Loucy (cell line): ENCODE data around the gene SLC25A18.

Experiments used
- H2AFZ ChIP-seq: fragments of 200-600 bp; sonication (generic); 2 replicates; pipeline ENCODE4 v1.6.0; 2016; ENCODE audit warnings: antibody characterized with exemption, mild to moderate bottlenecking, low read length, moderate library complexity
- H3F3A ChIP-seq: fragments of 200-600 bp; 2 replicates; pipeline ENCODE4 v1.6.0; 2016; ENCODE audit warnings: antibody characterized with exemption, low read depth, mild to moderate bottlenecking
- H3K27me3 ChIP-seq: fragments of 200-600 bp; sonication (generic); 2 replicates; pipeline ENCODE4 v1.6.1; 2014; ENCODE audit warnings: low read length, mild to moderate bottlenecking; ENCODE audit not compliant: insufficient read depth, poor library complexity, severe bottlenecking
- H3K36me3 ChIP-seq: fragments of 200-600 bp; sonication (generic); 2 replicates; pipeline ENCODE4 v1.6.1; 2016; ENCODE audit warnings: low read length; ENCODE audit not compliant: insufficient read depth
- H3K4me1 ChIP-seq: fragments of 200-600 bp; sonication (generic); 2 replicates; pipeline ENCODE4 v1.5.1; 2014; ENCODE audit warnings: low read length, mild to moderate bottlenecking; ENCODE audit not compliant: insufficient read depth, poor library complexity, severe bottlenecking
- H3K4me2 ChIP-seq: fragments of 200-600 bp; sonication (generic); 2 replicates; pipeline ENCODE4 v1.6.0; 2014; ENCODE audit warnings: antibody characterized with exemption, low read length, low read depth, mild to moderate bottlenecking; ENCODE audit not compliant: poor library complexity, severe bottlenecking
- H3K4me3 ChIP-seq: fragments of 200-600 bp; sonication (generic); 2 replicates; pipeline ENCODE4 v1.5.1; 2014; ENCODE audit warnings: low read length, mild to moderate bottlenecking, mixed read lengths; ENCODE audit not compliant: poor library complexity, severe bottlenecking
- H3K79me2 ChIP-seq: fragments of 200-600 bp; sonication (generic); 2 replicates; pipeline ENCODE4 v1.6.1; 2014; ENCODE audit warnings: low read length; ENCODE audit not compliant: insufficient read depth
- H3K9ac ChIP-seq: fragments of 200-600 bp; sonication (generic); 2 replicates; pipeline ENCODE4 v1.6.0; 2014; ENCODE audit warnings: mild to moderate bottlenecking, low read depth, low read length, moderate library complexity; ENCODE audit not compliant: poor library complexity, severe bottlenecking
- H3K9me2 ChIP-seq: fragments of 200-600 bp; sonication (generic); replicated peaks from 2 replicates; pipeline ENCODE4 v1.6.1; 2016; ENCODE audit warnings: low read depth, low read length, mixed read lengths
- H3K9me3 ChIP-seq: fragments of 200-600 bp; sonication (generic); 2 replicates; pipeline ENCODE4 v1.6.1; 2014; ENCODE audit warnings: mild to moderate bottlenecking, antibody characterized with exemption, low read length, low read depth; ENCODE audit not compliant: insufficient read depth
- H4K20me1 ChIP-seq: fragments of 200-600 bp; sonication (generic); 2 replicates; pipeline ENCODE4 v1.6.0; 2014; ENCODE audit warnings: antibody characterized with exemption, low read length, mild to moderate bottlenecking; ENCODE audit not compliant: insufficient read depth, poor library complexity, severe bottlenecking
- EZH2phosphoT487 ChIP-seq: fragments of 200-600 bp; IDR thresholded peaks from 2 replicates; pipeline ENCODE4 v1.6.1; 2018; ENCODE audit warnings: antibody characterized with exemption, mild to moderate bottlenecking, moderate library complexity, borderline replicate concordance
- TF ChIP-seq, protein P1 (sequence below): fragments of 200-600 bp; sonication (generic); conservative IDR thresholded peaks from 2 replicates; pipeline ENCODE4 v1.5.1; 2014; ENCODE audit warnings: mild to moderate bottlenecking, antibody characterized with exemption, low read length

The SLC25A18 gene

DNA sequence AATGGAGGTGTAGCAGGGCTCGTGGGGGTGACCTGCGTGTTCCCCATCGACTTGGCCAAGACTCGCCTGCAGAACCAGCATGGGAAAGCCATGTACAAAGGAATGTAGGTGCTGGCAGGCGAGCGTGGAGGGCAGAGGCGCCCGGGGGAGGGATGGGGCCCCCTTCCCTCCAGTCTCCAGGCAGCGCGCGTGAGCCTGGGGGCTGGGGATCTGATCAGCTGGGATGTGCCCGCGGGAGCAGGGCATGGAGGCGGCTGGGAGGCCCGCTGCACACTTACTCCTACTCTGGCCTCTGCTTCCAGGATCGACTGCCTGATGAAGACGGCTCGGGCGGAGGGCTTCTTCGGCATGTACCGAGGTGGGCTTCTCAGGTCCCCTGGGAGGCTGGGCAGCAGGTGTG is 17.8 kb downstream of the SLC25A18 start:
- Histone ChIP-seq H3K9ac (no peak overlapping the region), H3K4me2 (no peak overlapping the region), H3K9me2 (no peaks in the 10 kb centered on the region), H3F3A (no peaks in the 10 kb centered on the region), H3K4me3 (no peak overlapping the region), H3K9me3 (no peaks in the 10 kb centered on the region), H3K79me2 (no peaks in the 10 kb centered on the region), H2AFZ (no peak overlapping the region), H4K20me1 (no peaks in the 10 kb centered on the region), H3K4me1 (no peaks in the 10 kb centered on the region), H3K27me3 (no peaks in the 10 kb centered on the region), H3K36me3 (no peaks in the 10 kb centered on the region)
- no peak for TF ChIP-seq EZH2phosphoT487
- TF ChIP-seq, protein P1, sequence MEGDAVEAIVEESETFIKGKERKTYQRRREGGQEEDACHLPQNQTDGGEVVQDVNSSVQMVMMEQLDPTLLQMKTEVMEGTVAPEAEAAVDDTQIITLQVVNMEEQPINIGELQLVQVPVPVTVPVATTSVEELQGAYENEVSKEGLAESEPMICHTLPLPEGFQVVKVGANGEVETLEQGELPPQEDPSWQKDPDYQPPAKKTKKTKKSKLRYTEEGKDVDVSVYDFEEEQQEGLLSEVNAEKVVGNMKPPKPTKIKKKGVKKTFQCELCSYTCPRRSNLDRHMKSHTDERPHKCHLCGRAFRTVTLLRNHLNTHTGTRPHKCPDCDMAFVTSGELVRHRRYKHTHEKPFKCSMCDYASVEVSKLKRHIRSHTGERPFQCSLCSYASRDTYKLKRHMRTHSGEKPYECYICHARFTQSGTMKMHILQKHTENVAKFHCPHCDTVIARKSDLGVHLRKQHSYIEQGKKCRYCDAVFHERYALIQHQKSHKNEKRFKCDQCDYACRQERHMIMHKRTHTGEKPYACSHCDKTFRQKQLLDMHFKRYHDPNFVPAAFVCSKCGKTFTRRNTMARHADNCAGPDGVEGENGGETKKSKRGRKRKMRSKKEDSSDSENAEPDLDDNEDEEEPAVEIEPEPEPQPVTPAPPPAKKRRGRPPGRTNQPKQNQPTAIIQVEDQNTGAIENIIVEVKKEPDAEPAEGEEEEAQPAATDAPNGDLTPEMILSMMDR, result no peak

DNA sequence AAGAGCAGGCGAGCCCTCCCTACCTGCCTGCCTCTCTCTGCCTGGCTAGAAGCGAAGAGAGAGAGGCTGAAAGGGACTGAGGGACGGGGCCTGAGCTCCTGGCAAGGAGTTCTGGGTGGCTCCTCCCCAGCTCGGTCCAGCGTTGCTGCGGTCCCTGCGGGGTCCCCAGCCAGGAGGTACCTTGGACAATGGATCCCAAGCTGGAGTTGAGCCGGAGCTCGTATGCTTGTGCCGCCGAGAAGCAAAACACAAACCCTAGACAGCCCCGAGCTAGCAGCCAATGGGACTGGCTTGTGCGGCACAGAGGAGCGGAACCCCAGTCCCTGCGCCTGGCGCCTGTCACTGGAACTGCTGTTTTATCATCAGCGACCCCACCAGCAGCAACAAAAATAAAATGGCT is 18.3 kb downstream of the SLC25A18 start:
- Histone ChIP-seq H3K9me2 (no peaks in the 10 kb centered on the region), H3K79me2 (no peaks in the 10 kb centered on the region), H3F3A (no peaks in the 10 kb centered on the region), H3K36me3 (no peaks in the 10 kb centered on the region), H3K9me3 (no peaks in the 10 kb centered on the region), H2AFZ (no peak overlapping the region), H3K4me2 (no peak overlapping the region), H3K9ac (no peak overlapping the region), H3K4me1 (no peaks in the 10 kb centered on the region), H3K4me3 (no peak overlapping the region), H3K27me3 (no peaks in the 10 kb centered on the region), H4K20me1 (no peaks in the 10 kb centered on the region)
- TF ChIP-seq EZH2phosphoT487, result no peak
- TF ChIP-seq, protein P1, result no peak

DNA sequence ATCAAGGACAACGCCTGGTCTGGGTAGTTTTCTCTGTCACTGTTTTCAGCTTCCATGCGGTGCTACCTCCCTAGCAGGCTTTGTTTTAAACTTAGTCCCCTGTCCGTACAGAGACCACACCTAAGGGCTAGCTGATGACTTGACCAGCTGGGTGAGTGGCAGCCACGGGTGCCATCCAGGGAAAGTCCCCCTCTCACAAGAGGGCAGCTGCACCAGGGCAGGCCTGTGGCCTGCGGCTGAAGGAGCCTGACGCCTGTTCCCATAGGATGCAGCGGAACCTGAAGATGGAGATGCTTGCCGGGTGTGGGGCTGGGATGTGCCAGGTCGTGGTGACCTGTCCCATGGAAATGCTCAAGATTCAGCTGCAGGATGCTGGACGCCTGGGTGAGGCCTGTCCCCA is 19.9 kb downstream of the SLC25A18 start:
- no peaks in the 10 kb centered on the region for H3K4me1 ChIP-seq
- H3K4me3 ChIP-seq, result no peak overlapping the region
- no peaks in the 10 kb centered on the region for H3F3A ChIP-seq
- no peaks in the 10 kb centered on the region for H3K9me2 ChIP-seq
- H3K9ac ChIP-seq, result no peak overlapping the region
- no peaks in the 10 kb centered on the region for H3K36me3 ChIP-seq
- no peak overlapping the region for H2AFZ ChIP-seq
- no peaks in the 10 kb centered on the region for H4K20me1 ChIP-seq
- TF ChIP-seq, protein P1, result no peak
- TF ChIP-seq EZH2phosphoT487, result no peak
- no peak overlapping the region for H3K4me2 ChIP-seq
- H3K27me3 ChIP-seq, result no peaks in the 10 kb centered on the region
- H3K9me3 ChIP-seq, result no peaks in the 10 kb centered on the region
- H3K79me2 ChIP-seq, result no peaks in the 10 kb centered on the region
